Myometrial cell (primary cell): Measurements from ENCODE around the gene APOO. TPM values are rescaled to one million over a fixed set of nuclear protein-coding genes. Genes with fewer than 3 reads are reported as not detected.

Experiments
- total RNA-seq: library from RNA; depleted of rRNA; stranded (reverse); fragments of >200 nt; gene quantifications from 2 replicates; pipeline ENCODE4 v1.2.3, GENCODE V29; 2015

APOO gene
- 17.3 and 18.6 TPM in 2 replicates for total RNA-seq

GRCh38 chrX:23907498-23908218 is at the start of gene APOO, which contains the start of gene CXorf58:
Gene APOO, minus strand, starts transcription at chrX:23907938. Its CDS starts 236 bp downstream, at chrX:23907702.
Gene CXorf58, plus strand, starts transcription at chrX:23908006. Its CDS starts 2,297 bp downstream, at chrX:23910303.

Other genes starting within 250 kb of the APOO start
- gene PRDX4, start 240.4 kb downstream of the APOO start, total RNA-seq: 287 and 307 TPM in 2 replicates
- gene ACOT9, start 164.7 kb downstream of the APOO start, total RNA-seq: 70.2 and 75.8 TPM in 2 replicates
- 184 and 233 TPM in 2 replicates for gene SAT1, start 124.8 kb downstream of the APOO start, total RNA-seq
- not detected in 2 replicates for gene CXorf58, start 68 bp upstream of the APOO start, total RNA-seq
- gene KLHL15, start 119.2 kb upstream of the APOO start, total RNA-seq: 4.0 and 5.3 TPM in 2 replicates
- gene EIF2S3, start 147.0 kb upstream of the APOO start, total RNA-seq: 209 and 243 TPM in 2 replicates
- gene ZFX, start 241.8 kb upstream of the APOO start, total RNA-seq: 30.3 and 45.2 TPM in 2 replicates